ENCODE data around the gene EEFSEC.

EEFSEC gene

GRCh38 chr3:128431803-128432300, 278.6 kb downstream of the EEFSEC start:
- Histone ChIP-seq H3K4me3 (ENCODE audit: low read length) (no peak overlapping the region), H3K9me2 (replicated peaks; ENCODE audit: insufficient read depth, low read length) (no peaks in the 10 kb centered on the region), H4K20me1 (ENCODE audit: insufficient read depth, low read length) (no peaks in the 10 kb centered on the region), H3K79me2 (ENCODE audit: low read length) (no peaks in the 10 kb centered on the region), H3K36me3 (replicated peaks; ENCODE audit: insufficient read depth, low read length) (no peaks in the 10 kb centered on the region), H3K27ac (ENCODE audit: low read length) (no peak overlapping the region), H2AFZ (ENCODE audit: low read length) (no peak overlapping the region), H3K4me2 (ENCODE audit: low read depth, low read length) (no peak overlapping the region), H3K27me3 (replicated peaks; ENCODE audit: insufficient read depth, low read length) (peaks cover 58% of the 10 kb centered on the region), H3K4me1 (ENCODE audit: low read length) (no peaks in the 10 kb centered on the region), H3F3A (ENCODE audit: insufficient read depth, low read length) (no peaks in the 10 kb centered on the region), H3K9ac (ENCODE audit: low read length) (no peak overlapping the region), H3K9me3 (replicated peaks; ENCODE audit: insufficient read depth, low read length) (no peaks in the 10 kb centered on the region)
- TF ChIP-seq EZH2 (optimal IDR thresholded peaks at IDR 0.05; ENCODE audit: low read depth, low read length): no peak
- no peak for TF ChIP-seq EZH2phosphoT487 (IDR thresholded peaks at IDR 0.05; ENCODE audit: low read length)
- TF ChIP-seq CTCF (IDR thresholded peaks at IDR 0.05; ENCODE audit: low read length): no peak
- no peak for DNase-seq

GRCh38 chr3:128432301-128432970, 279.2 kb downstream of the EEFSEC start:
- Histone ChIP-seq H3K9me3 (replicated peaks; ENCODE audit: insufficient read depth, low read length) (no peaks in the 10 kb centered on the region), H3K4me1 (ENCODE audit: low read length) (no peaks in the 10 kb centered on the region), H3K4me2 (ENCODE audit: low read depth, low read length) (no peak overlapping the region), H3K9me2 (replicated peaks; ENCODE audit: insufficient read depth, low read length) (no peaks in the 10 kb centered on the region), H3K36me3 (replicated peaks; ENCODE audit: insufficient read depth, low read length) (no peaks in the 10 kb centered on the region), H2AFZ (ENCODE audit: low read length) (no peak overlapping the region), H3K79me2 (ENCODE audit: low read length) (no peaks in the 10 kb centered on the region), H3K27ac (ENCODE audit: low read length) (no peak overlapping the region), H3K9ac (ENCODE audit: low read length) (no peak overlapping the region), H3K27me3 (replicated peaks; ENCODE audit: insufficient read depth, low read length) (peaks cover 62% of the 10 kb centered on the region), H3F3A (ENCODE audit: insufficient read depth, low read length) (no peaks in the 10 kb centered on the region), H4K20me1 (ENCODE audit: insufficient read depth, low read length) (no peaks in the 10 kb centered on the region), H3K4me3 (ENCODE audit: low read length) (no peak overlapping the region)
- DNase-seq: no peak
- TF ChIP-seq CTCF (IDR thresholded peaks at IDR 0.05; ENCODE audit: low read length) (no peak), EZH2 (optimal IDR thresholded peaks at IDR 0.05; ENCODE audit: low read depth, low read length) (no peak), EZH2phosphoT487 (IDR thresholded peaks at IDR 0.05; ENCODE audit: low read length) (no peak)

- Histone ChIP-seq H3K9me3 (replicated peaks; ENCODE audit: insufficient read depth, low read length) (no peaks in the 10 kb centered on the region), H3F3A (ENCODE audit: insufficient read depth, low read length) (no peaks in the 10 kb centered on the region), H3K27me3 (replicated peaks; ENCODE audit: insufficient read depth, low read length) (peaks cover 70% of the 10 kb centered on the region), H4K20me1 (ENCODE audit: insufficient read depth, low read length) (no peaks in the 10 kb centered on the region), H3K27ac (ENCODE audit: low read length) (no peak overlapping the region), H3K36me3 (replicated peaks; ENCODE audit: insufficient read depth, low read length) (no peaks in the 10 kb centered on the region), H3K9ac (ENCODE audit: low read length) (no peak overlapping the region), H2AFZ (ENCODE audit: low read length) (no peak overlapping the region), H3K9me2 (replicated peaks; ENCODE audit: insufficient read depth, low read length) (no peaks in the 10 kb centered on the region), H3K79me2 (ENCODE audit: low read length) (no peaks in the 10 kb centered on the region), H3K4me3 (ENCODE audit: low read length) (no peak overlapping the region), H3K4me1 (ENCODE audit: low read length) (no peaks in the 10 kb centered on the region), H3K4me2 (ENCODE audit: low read depth, low read length) (no peak overlapping the region)
- no peak for DNase-seq
- TF ChIP-seq EZH2 (optimal IDR thresholded peaks at IDR 0.05; ENCODE audit: low read depth, low read length): no peak
- no peak for TF ChIP-seq CTCF (IDR thresholded peaks at IDR 0.05; ENCODE audit: low read length)
- no peak for TF ChIP-seq EZH2phosphoT487 (IDR thresholded peaks at IDR 0.05; ENCODE audit: low read length)
These were observed 279.9 kb downstream of the EEFSEC start for GRCh38 chr3:128432971-128433836.

Measured in MM.1S (cell line).